CD14-positive monocyte (primary cell): ENCODE results near the gene ECE2. TPM values are rescaled to one million over a fixed set of nuclear protein-coding genes. Genes with fewer than 3 reads are reported as not detected.

Source experiments
- DNase-seq, 3 donors: peaks; one replicate each; pipeline ENCODE4 v3.0.0-alpha.2; 2011 to 2022
- H2AFZ ChIP-seq: 2 replicates; pipeline ENCODE4 v1.6.0; 2012; ENCODE audit warnings: mild to moderate bottlenecking, low read depth, low read length, inconsistent platforms; ENCODE audit not compliant: insufficient read depth, poor library complexity, severe bottlenecking
- H3K27ac ChIP-seq, 2 donors: 1 replicate in 1 of 2; 2 replicates in 1 of 2; pipeline ENCODE4 v1.5.1; 2012 to 2013; ENCODE audit warnings: low read length in 2 of 2, control low read depth in 1 of 2, inconsistent platforms in 1 of 2, low read depth in 1 of 2, mild to moderate bottlenecking in 1 of 2
- H3K27me3 ChIP-seq, 2 donors: one replicate each; pipeline versions ENCODE4 v1.6.0 to v1.6.1; 2011 to 2013; ENCODE audit warnings: low read length in 2 of 2; ENCODE audit not compliant: control insufficient read depth in 2 of 2, insufficient read depth in 2 of 2
- H3K36me3 ChIP-seq, 2 donors: replicated peaks in 1 of 2; 1 replicate in 1 of 2; 2 replicates in 1 of 2; pipeline versions ENCODE4 v1.5.1 to v1.6.1; 2012 to 2013; ENCODE audit warnings: low read length in 2 of 2, control low read depth in 1 of 2, inconsistent platforms in 1 of 2, mild to moderate bottlenecking in 1 of 2; ENCODE audit not compliant: insufficient read depth in 2 of 2, control insufficient read depth in 1 of 2
- H3K4me1 ChIP-seq, 2 donors: 1 replicate in 1 of 2; 2 replicates in 1 of 2; pipeline versions ENCODE4 v1.5.1 to v1.6.1; 2012 to 2013; ENCODE audit warnings: low read length in 2 of 2, control low read depth in 1 of 2, inconsistent platforms in 1 of 2, mild to moderate bottlenecking in 1 of 2, moderate library complexity in 1 of 2; ENCODE audit not compliant: insufficient read depth in 2 of 2, control insufficient read depth in 1 of 2
- H3K4me2 ChIP-seq: replicated peaks from 2 replicates; pipeline ENCODE3; 2012; ENCODE audit warnings: low read length, moderate library complexity, mild to moderate bottlenecking; ENCODE audit not compliant: poor library complexity, severe bottlenecking; ENCODE audit errors: extremely low read depth
- H3K4me3 ChIP-seq, 3 experiments: fragments of 200-600 bp in 1 of 3; sonication (generic) in 1 of 3; replicated peaks in 1 of 3; 1 replicate in 2 of 3; 2 replicates in 1 of 3; pipeline ENCODE4 v1.5.1; 2011 to 2013; ENCODE audit warnings: low read length in 3 of 3, mild to moderate bottlenecking in 3 of 3, control low read depth in 2 of 3, low read depth in 2 of 3, inconsistent platforms in 1 of 3, moderate library complexity in 1 of 3
- H3K79me2 ChIP-seq: 2 replicates; pipeline ENCODE4 v1.6.0; 2012; ENCODE audit warnings: mild to moderate bottlenecking, control low read depth, inconsistent platforms, low read length, moderate library complexity; ENCODE audit not compliant: insufficient read depth
- H3K9ac ChIP-seq: 2 replicates; pipeline ENCODE4 v1.6.0; 2017; ENCODE audit warnings: low read length, mild to moderate bottlenecking; ENCODE audit not compliant: insufficient read depth, poor library complexity, severe bottlenecking
- H3K9me3 ChIP-seq, 2 donors: replicated peaks in 1 of 2; 1 replicate in 1 of 2; 2 replicates in 1 of 2; pipeline versions ENCODE4 v1.5.1 to v1.6.1; 2012 to 2013; ENCODE audit warnings: low read length in 2 of 2, control low read depth in 1 of 2; ENCODE audit not compliant: control insufficient read depth in 1 of 2, insufficient read depth in 1 of 2
- H4K20me1 ChIP-seq: 2 replicates; pipeline ENCODE4 v1.6.0; 2012; ENCODE audit warnings: mild to moderate bottlenecking, low read length, control low read depth, moderate library complexity; ENCODE audit not compliant: insufficient read depth
- H3K27ac Mint-ChIP-seq, 7 donors: one replicate each; pipeline ENCODE4 v1.8.0; 2020; ENCODE audit warnings: mild to moderate bottlenecking in 7 of 7, mixed read lengths in 7 of 7, moderate library complexity in 6 of 7, inconsistent platforms in 2 of 7
- H3K27me3 Mint-ChIP-seq, 3 donors: one replicate each; pipeline ENCODE4 v1.8.0; 2021 to 2022; ENCODE audit warnings: low read depth in 3 of 3, mild to moderate bottlenecking in 3 of 3, mixed read lengths in 3 of 3, moderate library complexity in 3 of 3, inconsistent platforms in 1 of 3
- H3K36me3 Mint-ChIP-seq, 2 donors: one replicate each; pipeline ENCODE4 v1.8.0; 2020; ENCODE audit warnings: mixed read lengths in 2 of 2, inconsistent platforms in 1 of 2, mild to moderate bottlenecking in 1 of 2
- H3K4me1 Mint-ChIP-seq: one replicate; pipeline ENCODE4 v1.8.0; 2020; ENCODE audit warnings: mild to moderate bottlenecking, mixed read lengths
- H3K4me3 Mint-ChIP-seq, 2 donors: one replicate each; pipeline ENCODE4 v1.8.0; 2020; ENCODE audit warnings: mild to moderate bottlenecking in 2 of 2, mixed read lengths in 2 of 2, moderate library complexity in 1 of 2
- H3K9me3 Mint-ChIP-seq, 7 donors: one replicate each; pipeline ENCODE4 v1.8.0; 2020 to 2022; ENCODE audit warnings: mixed read lengths in 7 of 7, mild to moderate bottlenecking in 6 of 7, moderate library complexity in 6 of 7, inconsistent platforms in 2 of 7
- CTCF ChIP-seq: fragments of 200-600 bp; IDR thresholded peaks from one replicate; pipeline ENCODE4 v1.8.0; 2022; ENCODE audit warnings: antibody characterized with exemption, mild to moderate bottlenecking
- WGBS: methylation state at CpG from one replicate; pipeline ENCODE4 v1.1.5; 2013; ENCODE audit warnings: missing lambda C conversion rate; ENCODE audit not compliant: insufficient coverage; 5-methylcytosine and 5-hydroxymethylcytosine counted together
- intact Hi-C, 2 donors: fragments of 100-400 bp; cut with micrococcal nuclease; formaldehyde crosslinking; loops; one replicate each; pipeline versions ENCODE4 v1.15.0 to v1.15.1; 2023
- polyA minus RNA-seq: library from RNA; depleted of rRNA, polyadenylated mRNA; stranded (reverse); fragments of >200 nt; gene quantifications from 2 replicates; pipeline ENCODE4 v1.2.3, GENCODE V29; 2012
- polyA plus RNA-seq, 3 donors: library from polyadenylated mRNA; depleted of rRNA in 1 of 3; unstranded in 2 of 3; stranded (reverse) in 1 of 3; fragments of 300-500 nt in 2 of 3; fragments of >200 nt in 1 of 3; fragmentation: Illumina TruSeq in 2 of 3; gene quantifications; 1 replicate in 2 of 3; 2 replicates in 1 of 3; pipeline ENCODE4 v1.2.3, GENCODE V29; 2012 to 2021
- total RNA-seq, 12 experiments: library from RNA in 1 of 12; stranded (reverse) in 1 of 12; fragments of 120-200 nt in 1 of 12; gene quantifications; one replicate each; pipeline ENCODE4 v1.2.4 and lab custom pipeline; 2013 to 2026; ENCODE audit warnings: mixed read lengths in 6 of 12, inconsistent platforms in 1 of 12

The ECE2 gene
- not detected for total RNA-seq (2013)
- polyA plus RNA-seq, result not detected
- polyA minus RNA-seq, result not detected in 2 replicates
- total RNA-seq (lab: John Stamatoyannopoulos, UW), result 0 to 0.15 (median 0) reads per million in 11 experiments

- no peak for DNase-seq
- no peak for TF ChIP-seq CTCF
- Histone ChIP-seq H3K9ac (no peak within 1 kb of the TSS), H3K27ac (no peak within 1 kb of the TSS), H3K79me2 (no peaks in the 10 kb centered on the region), H4K20me1 (no peaks in the 10 kb centered on the region), H2AFZ (no peak within 1 kb of the TSS), H3K9me3 (peaks cover 0 to 10% of the 10 kb centered on the region in 2 donors), H3K36me3 (no peaks in the 10 kb centered on the region), H3K4me1 (no peaks in the 10 kb centered on the region), H3K4me2 (no peak within 1 kb of the TSS), H3K27me3 (peaks cover 22 to 56% of the 10 kb centered on the region in 2 donors), H3K4me3 (no peak within 1 kb of the TSS)
- H3K9me3 Mint-ChIP-seq, result peaks cover 0 to 10% (median 0%) of the 10 kb centered on the region in 7 donors
- peaks cover 0 to 5% of the 10 kb centered on the region in 2 donors for H3K36me3 Mint-ChIP-seq
- peaks cover 2% of the 10 kb centered on the region for H3K4me1 Mint-ChIP-seq
- WGBS, result 16% methylated on average over 57 of the region's 65 CpGs
- H3K4me3 Mint-ChIP-seq, result peak within 1 kb of the TSS in 1 of 2 donors; percentile 68
- intact Hi-C loops, result no loop called here
- peaks cover 44 to 81% (median 62%) of the 10 kb centered on the region in 3 donors for H3K27me3 Mint-ChIP-seq
- H3K27ac Mint-ChIP-seq, result no peak within 1 kb of the TSS
Observed at GRCh38 chr3:184275961-184276910, at the start of gene ECE2. Gene ECE2 (plus strand): TSS chr3:184276022. CDS start chr3:184276154, 132 bp downstream.

GRCh38 chr3:184227481-184227935 is 48.3 kb upstream of the ECE2 start:
- Mint-ChIP-seq H3K36me3 (no peaks in the 10 kb centered on the region), H3K27ac (no peak overlapping the region), H3K4me3 (peak overlapping the region in 1 of 2 donors; percentile 46), H3K9me3 (peaks cover 0 to 14% (median 6%) of the 10 kb centered on the region in 7 donors), H3K27me3 (peaks cover 61 to 84% (median 62%) of the 10 kb centered on the region in 3 donors), H3K4me1 (peaks cover 8% of the 10 kb centered on the region)
- H3K9ac ChIP-seq, result no peak overlapping the region
- H3K9me3 ChIP-seq, result peaks cover 0 to 15% of the 10 kb centered on the region in 2 donors
- no peak overlapping the region for H3K4me2 ChIP-seq
- peaks cover 47 to 59% of the 10 kb centered on the region in 2 donors for H3K27me3 ChIP-seq
- whole genome bisulfite sequencing, result 0% methylated on average over 1 of the region's 2 CpGs
- peaks cover 4 to 8% of the 10 kb centered on the region in 2 donors for H3K4me1 ChIP-seq
- no peaks in the 10 kb centered on the region for H4K20me1 ChIP-seq
- intact Hi-C loops, result loop anchor here in 1 of 2 donors (2.0 kb wide), 1 partner anchor 61 kb away; no protein-coding TSS in a partner anchor
- H2AFZ ChIP-seq, result no peak overlapping the region
- H3K27ac ChIP-seq, result no peak overlapping the region
- no peak overlapping the region for H3K4me3 ChIP-seq
- no peaks in the 10 kb centered on the region for H3K36me3 ChIP-seq
- TF ChIP-seq CTCF, result peak; percentile 98
- peak; percentile 19 to 52 (median 19) for DNase-seq
- H3K79me2 ChIP-seq, result no peaks in the 10 kb centered on the region
